SK-N-SH (cell line): ENCODE results near the gene BRI3. TPM values are rescaled to one million over a fixed set of nuclear protein-coding genes. Genes with fewer than 3 reads are reported as not detected.

ENCODE experiments used
- CTCF ChIA-PET: fragments of 300-600, 350-600 bp; formaldehyde crosslinking; extraction: SDS; loops from one replicate; lab custom pipeline; 2021; lab: Yijun Ruan, JAX
- POLR2A ChIA-PET: fragments of 350-600 bp; sonication (Branson Sonifier 250); formaldehyde crosslinking; extraction: SDS; loops from one replicate; lab custom pipeline; 2020; ENCODE audit warnings: antibody characterized with exemption, inconsistent platforms; lab: Yijun Ruan, JAX
- DNase-seq: peaks from one replicate; pipeline ENCODE4 v3.0.0; 2012
- H2AFZ ChIP-seq: fragments of 200-600 bp; sonication (generic); 2 replicates; pipeline ENCODE4 v1.8.1; 2016; ENCODE audit warnings: antibody characterized with exemption, mild to moderate bottlenecking, low read depth
- H3F3A ChIP-seq: fragments of 200-600 bp; sonication (generic); replicated peaks from 2 replicates; pipeline ENCODE3; 2016; ENCODE audit warnings: antibody characterized with exemption, mild to moderate bottlenecking; ENCODE audit not compliant: insufficient read depth
- H3K27ac ChIP-seq, 2 experiments: fragments of 200-500 bp in 1 of 2; fragments of 200-600 bp in 1 of 2; sonication (Bioruptor generic) in 1 of 2; sonication (generic), shearing (Covaris generic) in 1 of 2; 2 replicates each; pipeline versions ENCODE4 v1.5.1 to v1.6.1; 2014 to 2016; ENCODE audit warnings: low read depth in 2 of 2, inconsistent platforms in 1 of 2, low read length in 1 of 2, mild to moderate bottlenecking in 1 of 2, mixed read lengths in 1 of 2
- H3K27me3 ChIP-seq: fragments of 200-600 bp; sonication (generic), shearing (Covaris generic); 2 replicates; pipeline ENCODE4 v1.6.1; 2016; ENCODE audit warnings: mixed run types; ENCODE audit not compliant: insufficient read depth
- H3K36me3 ChIP-seq, 2 experiments: fragments of 200-500 bp in 1 of 2; fragments of 200-600 bp in 1 of 2; sonication (Bioruptor generic) in 1 of 2; sonication (generic) in 1 of 2; replicated peaks in 1 of 2; 2 replicates each; pipeline versions ENCODE3 to v1.5.1; 2014 to 2016; ENCODE audit warnings: low read length in 1 of 2, mild to moderate bottlenecking in 1 of 2; ENCODE audit not compliant: insufficient read depth in 2 of 2, control insufficient read depth in 1 of 2
- H3K4me1 ChIP-seq, 2 experiments: fragments of 200-500 bp in 1 of 2; fragments of 200-600 bp in 1 of 2; sonication (Bioruptor generic) in 1 of 2; sonication (generic), shearing (Covaris generic) in 1 of 2; 2 replicates each; pipeline versions ENCODE4 v1.5.1 to v1.6.1; 2014 to 2016; ENCODE audit warnings: low read depth in 1 of 2, low read length in 1 of 2, mixed run types in 1 of 2; ENCODE audit not compliant: insufficient read depth in 2 of 2, control insufficient read depth in 1 of 2
- H3K4me2 ChIP-seq: fragments of 200-600 bp; sonication (generic), shearing (Covaris generic); 2 replicates; pipeline ENCODE4 v1.6.1; 2017; ENCODE audit warnings: mixed run types
- H3K4me3 ChIP-seq, 2 experiments: fragments of 200-500 bp in 1 of 2; fragments of 200-600 bp in 1 of 2; sonication (Bioruptor generic) in 1 of 2; sonication (generic), shearing (Covaris generic) in 1 of 2; 2 replicates each; pipeline versions ENCODE4 v1.5.1 to v1.8.1; 2014 to 2016; ENCODE audit warnings: low read depth in 2 of 2, inconsistent platforms in 1 of 2, low read length in 1 of 2, mild to moderate bottlenecking in 1 of 2, mixed read lengths in 1 of 2, moderate library complexity in 1 of 2
- H3K79me2 ChIP-seq: fragments of 200-600 bp; sonication (generic); 2 replicates; pipeline ENCODE4 v1.8.1; 2017; ENCODE audit warnings: mild to moderate bottlenecking; ENCODE audit not compliant: insufficient read depth
- H3K9ac ChIP-seq: fragments of 200-600 bp; sonication (generic); 2 replicates; pipeline ENCODE4 v1.6.1; 2017; ENCODE audit warnings: mixed run types
- H3K9me2 ChIP-seq: fragments of 200-600 bp; sonication (generic); 2 replicates; pipeline ENCODE4 v1.6.1; 2017; ENCODE audit warnings: mixed run types
- H3K9me3 ChIP-seq: fragments of 200-600 bp; sonication (generic); 2 replicates; pipeline ENCODE4 v1.6.1; 2017; ENCODE audit warnings: mixed run types, mild to moderate bottlenecking, moderate library complexity
- H4K20me1 ChIP-seq: fragments of 200-600 bp; sonication (generic); 2 replicates; pipeline ENCODE4 v1.6.1; 2017; ENCODE audit warnings: mild to moderate bottlenecking, mixed run types; ENCODE audit not compliant: insufficient read depth
- CHD2 ChIP-seq: fragments of 150-350 bp; IDR thresholded peaks from 2 replicates; pipeline ENCODE4 v1.6.1; 2018; ENCODE audit warnings: low read length; ENCODE audit not compliant: partially characterized antibody
- CTCF ChIP-seq: fragments of 200-600 bp; sonication (generic); IDR thresholded peaks from 2 replicates; pipeline ENCODE4 v1.6.1; 2017; ENCODE audit warnings: antibody characterized with exemption, mild to moderate bottlenecking, moderate library complexity
- ELF1 ChIP-seq: IDR thresholded peaks from 2 replicates; pipeline ENCODE4 v1.4.0; 2012
- EP300 ChIP-seq, 2 experiments: IDR thresholded peaks; 2 replicates each; pipeline versions ENCODE4 v1.4.0 to v1.6.1; 2012; ENCODE audit warnings: borderline replicate concordance in 1 of 2, low read depth in 1 of 2, low read length in 1 of 2
- FOXJ3 ChIP-seq: sonication (generic); formaldehyde crosslinking; IDR thresholded peaks from 2 replicates; pipeline ENCODE4 v1.5.1; 2020; ENCODE audit warnings: mild to moderate bottlenecking, missing genetic modification reagents
- GABPA ChIP-seq: IDR thresholded peaks from 2 replicates; pipeline ENCODE4 v1.4.0; 2012; ENCODE audit warnings: low read depth, mild to moderate bottlenecking
- GATA2 ChIP-seq: sonication (generic); formaldehyde crosslinking; IDR thresholded peaks from 2 replicates; pipeline ENCODE4 v1.5.0; 2020; ENCODE audit warnings: mild to moderate bottlenecking, missing genetic modification reagents
- IRF3 ChIP-seq: fragments of 150-350 bp; IDR thresholded peaks from 2 replicates; pipeline ENCODE4 v1.6.1; 2016; ENCODE audit warnings: mild to moderate bottlenecking, low read depth, low read length
- JUND ChIP-seq: IDR thresholded peaks from 2 replicates; pipeline ENCODE4 v1.4.0; 2012
- MEF2A ChIP-seq: IDR thresholded peaks from 2 replicates; pipeline ENCODE4 v1.4.0; 2012; ENCODE audit warnings: low read depth, borderline replicate concordance
- NFIC ChIP-seq: IDR thresholded peaks from 2 replicates; pipeline ENCODE4 v1.4.0; 2012; ENCODE audit warnings: borderline replicate concordance
- PBX3 ChIP-seq: IDR thresholded peaks from 2 replicates; pipeline ENCODE4; 2012
- REST ChIP-seq: IDR thresholded peaks from 2 replicates; pipeline ENCODE4 v1.6.1; 2012; ENCODE audit warnings: mild to moderate bottlenecking, low read depth, low read length, moderate library complexity
- RFX5 ChIP-seq: IDR thresholded peaks from 2 replicates; pipeline ENCODE4 v1.6.1; 2012; ENCODE audit warnings: mild to moderate bottlenecking, improper control_type of control experiment, low read length
- SIN3A ChIP-seq: IDR thresholded peaks from 2 replicates; pipeline ENCODE4 v1.6.1; 2012; ENCODE audit warnings: low read depth, mild to moderate bottlenecking, low read length, moderate library complexity, borderline replicate concordance
- SMC3 ChIP-seq: IDR thresholded peaks from 2 replicates; pipeline ENCODE4 v1.6.1; 2012; ENCODE audit warnings: low read depth, low read length, improper control_type of control experiment
- TEAD4 ChIP-seq: IDR thresholded peaks from 2 replicates; pipeline ENCODE4 v1.4.0; 2012; ENCODE audit warnings: mild to moderate bottlenecking, borderline replicate concordance; ENCODE audit not compliant: insufficient read depth
- USF1 ChIP-seq: IDR thresholded peaks from 2 replicates; pipeline ENCODE4 v1.4.0; 2012; ENCODE audit warnings: low read depth, borderline replicate concordance
- WGBS: methylation state at CpG from one replicate; pipeline ENCODE4 v1.1.6; 2017; ENCODE audit warnings: low lambda C conversion rate; 5-methylcytosine and 5-hydroxymethylcytosine counted together
- polyA plus RNA-seq, 3 experiments: library from polyadenylated mRNA; depleted of rRNA; stranded (reverse); fragments of >200 nt; gene quantifications; 2 replicates each; pipeline ENCODE4 v1.2.3, GENCODE V29; 2012

Gene BRI3
- polyA plus RNA-seq, 1 of the 3 experiments (the other 2 are of a cell fraction): 128 TPM

- peaks cover 29 to 41% of the 10 kb centered on the region in 2 experiments for H3K36me3 ChIP-seq
- WGBS: 95% methylated on average over 13 of the region's 13 CpGs
- peaks cover 55% of the 10 kb centered on the region for H4K20me1 ChIP-seq
- ChIA-PET POLR2A (no interaction called here), CTCF (interaction anchor here (0.7 to 11.1 kb wide), 14 partner anchors 9 to 141 kb away, joined by 3 to 108 read pairs (median 4); partner anchors contain the start of gene BAIAP2L1)
- no peaks in the 10 kb centered on the region for H3K27me3 ChIP-seq
- no peaks in the 10 kb centered on the region for H3K9me3 ChIP-seq
- H3K79me2 ChIP-seq: peaks cover 64% of the 10 kb centered on the region
- H3K4me2 ChIP-seq: no peak overlapping the region
- no peaks in the 10 kb centered on the region for H3K9me2 ChIP-seq
- H2AFZ ChIP-seq: no peak overlapping the region
- H3K9ac ChIP-seq: no peak overlapping the region
- TF ChIP-seq EP300 (IDR thresholded peaks at IDR 0.05; ENCODE audit: borderline replicate concordance in 1 of 2, low read depth in 1 of 2, low read length in 1 of 2) (no peak), NFIC (no peak), MEF2A (no peak), GATA2 (CRISPR knock-in tag) (no peak), SMC3 (no peak), FOXJ3 (CRISPR knock-in tag) (no peak), TEAD4 (no peak), CHD2 (no peak), USF1 (no peak), SIN3A (no peak), CTCF (no peak), PBX3 (no peak), IRF3 (no peak), ELF1 (no peak), GABPA (no peak), REST (no peak), JUND (no peak), RFX5 (no peak)
- H3K4me3 ChIP-seq: no peak overlapping the region
- peaks cover 27% of the 10 kb centered on the region for H3F3A ChIP-seq
- no peak overlapping the region for H3K27ac ChIP-seq
- no peak for DNase-seq
- H3K4me1 ChIP-seq: peaks cover 0 to 6% of the 10 kb centered on the region in 2 experiments; a peak in 1 of 4 replicates
These were observed 12.3 kb downstream of the BRI3 start for GRCh38 chr7:98293746-98294145.
